HG03103 (cell line): ENCODE measurements around the gene FOXO6.

Experiments
- ATAC-seq: cut with Tn5 transposase; IDR thresholded peaks from one replicate; pipeline ENCODE4 v1.9.1; 2021; ENCODE audit warnings: low read depth; ENCODE audit not compliant: unreplicated experiment

The FOXO6 gene

DNA sequence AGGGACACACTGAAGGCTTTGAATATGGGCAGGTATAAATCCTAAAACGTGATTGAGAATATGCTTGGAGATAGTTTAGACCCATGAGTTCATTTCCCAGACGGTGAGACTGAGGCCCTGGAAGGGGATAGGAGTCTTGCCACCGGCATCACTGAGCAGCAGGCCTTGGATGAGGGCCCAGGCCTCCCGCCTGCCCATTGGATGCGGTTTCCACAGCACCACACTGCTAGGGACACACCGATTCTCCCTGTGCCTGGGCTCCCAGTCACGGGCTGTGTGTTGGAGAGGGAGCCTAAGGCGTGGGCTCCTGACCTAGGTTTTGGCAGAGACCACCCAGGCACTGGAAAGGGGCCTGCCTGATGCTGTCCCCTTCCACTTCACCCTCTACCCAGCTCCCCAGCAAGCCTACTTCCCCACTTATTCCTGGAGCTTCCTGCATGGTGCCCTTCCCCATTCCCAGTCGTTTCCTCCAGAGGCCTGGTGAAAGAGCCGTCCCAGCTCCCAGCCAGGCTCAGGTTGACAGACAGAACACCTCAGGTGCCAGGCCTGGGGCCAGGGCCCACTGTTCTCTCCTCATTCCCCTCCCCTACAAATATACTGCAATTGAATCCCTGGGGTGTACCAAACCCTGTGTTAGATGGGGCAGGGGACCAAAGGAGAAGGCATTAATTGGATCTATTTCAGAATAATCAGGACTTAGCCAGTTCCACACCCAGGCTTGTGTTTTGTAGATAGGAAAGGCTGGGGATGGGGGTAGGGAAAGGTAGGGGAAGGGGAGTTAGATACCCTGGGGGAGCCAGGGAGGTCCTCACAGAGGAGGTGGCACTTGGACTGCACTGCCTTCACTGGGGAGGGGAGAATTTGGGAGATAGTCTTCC is 3.4 kb downstream of the FOXO6 start:
- no peak for ATAC-seq

DNA sequence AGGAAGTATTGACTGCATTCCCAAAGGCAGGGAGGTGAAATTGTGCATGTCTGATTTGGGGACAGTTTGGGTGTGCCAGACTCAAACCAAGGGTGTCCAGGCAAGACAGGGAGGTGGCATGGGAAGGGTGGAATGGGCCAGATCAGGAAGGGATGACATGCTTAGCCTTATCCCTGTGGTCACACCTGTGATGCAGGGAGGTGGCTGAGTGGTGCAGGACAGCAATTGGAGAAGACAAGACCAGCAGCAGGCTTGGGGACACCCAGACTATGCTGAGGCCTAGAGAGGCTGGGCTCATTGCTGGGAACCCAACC is 4.0 kb downstream of the FOXO6 start:
- ATAC-seq = no peak

DNA sequence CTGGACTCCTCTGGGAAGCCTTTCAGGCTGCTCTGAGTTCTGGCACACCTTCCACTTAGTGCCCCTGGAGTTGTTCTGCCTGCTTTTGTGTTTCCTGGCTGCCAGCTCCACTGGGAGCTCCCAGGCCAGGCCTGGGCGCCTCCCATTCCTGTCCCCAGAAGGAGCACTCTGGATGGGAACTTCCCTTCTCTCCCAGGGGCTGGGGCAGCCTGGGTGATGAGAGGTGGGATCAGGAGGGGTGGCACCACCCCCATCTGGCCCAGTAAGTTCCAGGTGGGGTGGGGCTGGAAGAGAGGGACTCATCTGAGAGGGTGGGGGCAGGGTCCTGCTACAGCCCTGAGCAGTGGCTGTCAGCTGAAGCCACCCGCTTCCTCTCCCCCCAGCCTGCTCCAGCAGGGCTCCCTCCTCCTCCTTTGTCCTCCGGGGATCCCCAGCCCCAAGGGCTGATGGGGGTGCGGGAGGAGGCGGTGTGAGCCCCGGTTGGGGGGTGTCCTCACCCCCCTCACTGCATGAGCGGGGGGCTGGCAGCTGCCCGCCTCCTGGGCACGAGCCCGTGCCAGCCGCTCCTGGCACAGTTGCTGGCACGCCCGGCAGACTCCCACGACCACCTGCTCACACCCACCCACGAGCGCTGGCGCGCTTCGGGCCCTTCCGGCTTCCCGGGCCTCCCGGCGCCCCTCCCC is 4.7 kb downstream of the FOXO6 start:
- no peak for ATAC-seq

DNA sequence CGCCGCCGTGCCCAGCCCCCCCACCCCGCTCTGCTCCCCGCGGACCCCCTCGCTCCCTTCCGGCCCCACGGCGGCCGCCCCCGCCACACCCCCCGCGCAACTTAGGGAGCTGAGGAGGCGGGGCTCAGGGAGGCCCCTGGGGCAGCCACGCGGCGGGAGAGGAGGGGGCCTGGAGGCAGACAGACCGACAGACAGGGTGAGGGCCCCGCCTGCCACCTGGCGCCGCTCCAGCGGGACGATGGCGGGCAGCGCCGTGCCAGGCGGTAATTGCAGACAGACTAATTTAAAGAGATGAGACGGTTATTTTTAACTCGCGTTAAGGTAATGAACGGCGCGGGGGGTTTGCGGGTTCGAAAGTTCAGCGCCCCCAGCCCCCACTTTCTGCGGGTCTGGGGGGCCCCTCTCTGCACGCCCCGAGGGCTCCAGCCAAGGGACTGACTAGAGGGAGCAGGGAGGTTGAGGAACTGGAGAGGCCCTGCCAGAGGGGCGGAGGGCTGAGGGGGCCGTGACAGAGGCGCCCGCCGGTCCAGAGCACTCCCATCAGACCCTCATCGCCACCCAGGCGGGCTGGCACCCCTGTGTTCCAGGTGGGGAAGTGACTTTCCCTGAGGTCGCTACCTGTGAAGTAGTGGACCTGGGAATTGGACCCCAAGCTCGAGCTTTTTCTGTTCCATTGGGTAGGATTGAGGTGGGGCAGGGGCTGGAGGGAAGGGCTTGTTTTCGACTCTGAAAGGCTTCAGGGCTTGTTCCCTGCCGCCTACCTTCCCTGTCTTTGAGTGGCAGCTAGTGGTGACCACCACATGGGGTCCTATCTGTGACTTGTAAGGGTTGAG is 5.4 kb downstream of the FOXO6 start:
- ATAC-seq = no peak

DNA sequence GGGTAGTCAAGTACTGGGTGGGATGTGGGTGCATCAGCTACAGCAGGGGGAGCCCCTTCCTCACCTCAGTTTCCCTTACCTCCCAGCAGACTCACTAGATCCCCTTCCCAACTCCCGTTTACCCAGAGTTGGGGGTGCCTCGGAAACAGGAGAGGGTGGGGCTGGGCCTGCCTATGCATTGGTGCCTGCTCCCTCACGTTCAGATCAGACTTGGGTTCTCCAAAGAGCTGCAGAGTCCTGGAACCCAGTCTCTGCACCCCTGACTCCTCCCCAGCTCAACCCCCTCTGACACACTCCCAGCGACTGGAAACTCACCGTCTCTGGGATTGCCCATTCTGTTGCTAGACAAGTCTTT is 6.0 kb downstream of the FOXO6 start:
- ATAC-seq = no peak

DNA sequence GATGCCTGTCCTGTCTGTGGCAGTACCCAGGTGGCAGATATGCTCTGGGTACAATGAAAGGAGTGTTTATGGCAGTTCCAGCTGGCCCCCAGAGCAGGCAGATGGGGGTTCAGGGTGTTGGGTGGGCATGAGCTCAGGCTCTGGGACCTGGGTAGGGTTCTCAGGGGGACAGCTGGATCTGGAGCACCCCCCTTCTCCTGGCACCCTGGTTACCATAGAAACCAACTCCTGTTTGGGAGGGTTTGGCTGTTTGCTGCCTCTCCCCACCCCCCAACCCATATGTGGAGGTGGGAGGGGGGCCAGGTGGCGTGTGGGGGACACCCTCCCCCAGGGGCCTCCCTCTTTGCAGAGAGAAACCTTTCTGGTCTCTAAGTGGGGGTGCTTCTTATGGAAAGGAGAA is 7.1 kb downstream of the FOXO6 start:
- ATAC-seq = no peak

DNA sequence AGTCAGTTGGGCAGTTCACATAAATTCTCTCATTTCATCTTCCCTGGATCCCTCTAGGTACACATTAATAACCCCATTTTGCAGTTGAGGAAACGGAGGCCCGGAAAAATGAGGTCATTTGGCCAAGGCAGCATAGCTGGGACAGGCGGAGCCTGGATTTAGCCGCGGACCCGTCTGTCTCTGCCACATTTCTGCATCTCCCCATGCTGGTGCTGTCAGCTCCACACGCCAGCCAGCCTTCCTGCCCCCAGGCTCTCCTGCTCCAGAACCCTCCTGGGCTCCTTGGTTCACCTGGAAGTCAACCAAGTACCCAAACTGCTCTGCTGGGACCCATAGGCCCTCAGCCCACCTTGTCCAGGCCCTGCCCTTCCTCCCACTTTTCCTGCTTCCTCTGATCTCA is 7.6 kb downstream of the FOXO6 start:
- no peak for ATAC-seq

DNA sequence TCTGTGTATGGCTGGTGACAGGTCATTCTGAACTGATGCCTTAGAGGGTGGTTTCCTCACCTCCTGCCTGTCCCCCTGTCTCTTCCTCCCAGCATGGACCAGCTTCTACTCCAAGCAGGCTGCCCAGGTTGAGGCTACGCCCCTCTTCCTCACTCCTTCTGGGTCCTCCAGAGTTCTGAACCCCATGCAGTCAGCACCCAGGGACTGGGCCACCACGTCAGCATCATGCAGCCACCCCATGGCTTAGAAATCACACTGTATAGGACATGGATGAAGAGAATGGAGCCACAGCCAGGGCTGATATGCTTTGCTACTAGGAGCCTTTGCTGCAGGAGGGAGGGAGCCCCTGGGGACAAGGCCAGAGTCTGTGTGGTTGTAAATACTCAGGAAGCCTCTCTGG is 8.3 kb downstream of the FOXO6 start:
- ATAC-seq = no peak

DNA sequence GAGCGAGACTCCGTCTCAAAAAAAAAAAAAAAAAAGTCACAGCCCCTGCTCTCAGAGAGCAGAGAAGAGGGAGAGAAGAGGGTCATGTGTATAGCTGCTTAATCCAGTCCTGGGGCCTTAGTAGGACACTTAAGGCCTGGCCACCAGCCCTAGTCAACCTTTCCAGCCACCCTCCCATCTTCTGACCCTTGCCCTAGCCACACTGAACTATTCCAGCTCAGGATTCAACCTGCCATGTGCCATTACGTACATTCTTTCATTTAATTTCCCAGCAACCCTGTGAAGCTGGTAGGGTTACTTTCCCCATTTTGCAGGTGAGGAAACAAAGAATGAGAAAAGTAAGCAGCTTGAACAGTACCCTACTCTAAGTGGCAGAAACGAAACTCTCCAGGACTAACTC is 9.0 kb downstream of the FOXO6 start:
- ATAC-seq = no peak

DNA sequence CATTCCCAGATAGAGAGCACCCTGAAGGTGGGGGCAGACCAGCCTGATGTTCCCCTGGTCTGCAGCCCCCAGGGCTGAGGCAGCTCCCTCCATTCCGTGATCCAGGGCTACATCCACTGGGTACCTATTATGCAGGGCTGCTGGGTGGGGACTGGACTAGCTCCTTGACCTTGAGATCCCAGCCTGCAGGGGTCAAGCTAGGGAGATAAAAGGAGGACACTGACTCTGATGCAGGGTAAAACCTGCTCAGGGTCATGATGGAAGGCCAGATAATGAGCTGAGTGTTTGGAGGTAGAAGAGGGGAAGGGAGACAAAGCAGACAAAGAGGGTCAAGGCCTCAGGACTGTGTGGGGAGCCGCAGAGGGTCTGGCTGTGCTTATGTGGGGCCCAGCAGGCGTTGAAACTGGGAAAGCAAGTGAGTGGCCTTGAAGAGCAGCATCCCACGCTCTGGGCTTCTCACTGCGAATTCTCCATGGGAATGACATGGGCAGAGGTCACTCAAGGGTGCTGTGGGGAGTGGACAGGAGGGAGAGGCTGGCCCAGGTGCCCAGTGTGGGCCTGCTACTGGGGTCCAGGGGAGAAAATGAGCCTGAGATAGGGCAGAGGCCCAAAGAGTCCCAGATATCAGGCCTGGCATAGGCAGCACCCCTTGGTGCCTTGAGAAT is 9.7 kb downstream of the FOXO6 start:
- ATAC-seq = no peak

DNA sequence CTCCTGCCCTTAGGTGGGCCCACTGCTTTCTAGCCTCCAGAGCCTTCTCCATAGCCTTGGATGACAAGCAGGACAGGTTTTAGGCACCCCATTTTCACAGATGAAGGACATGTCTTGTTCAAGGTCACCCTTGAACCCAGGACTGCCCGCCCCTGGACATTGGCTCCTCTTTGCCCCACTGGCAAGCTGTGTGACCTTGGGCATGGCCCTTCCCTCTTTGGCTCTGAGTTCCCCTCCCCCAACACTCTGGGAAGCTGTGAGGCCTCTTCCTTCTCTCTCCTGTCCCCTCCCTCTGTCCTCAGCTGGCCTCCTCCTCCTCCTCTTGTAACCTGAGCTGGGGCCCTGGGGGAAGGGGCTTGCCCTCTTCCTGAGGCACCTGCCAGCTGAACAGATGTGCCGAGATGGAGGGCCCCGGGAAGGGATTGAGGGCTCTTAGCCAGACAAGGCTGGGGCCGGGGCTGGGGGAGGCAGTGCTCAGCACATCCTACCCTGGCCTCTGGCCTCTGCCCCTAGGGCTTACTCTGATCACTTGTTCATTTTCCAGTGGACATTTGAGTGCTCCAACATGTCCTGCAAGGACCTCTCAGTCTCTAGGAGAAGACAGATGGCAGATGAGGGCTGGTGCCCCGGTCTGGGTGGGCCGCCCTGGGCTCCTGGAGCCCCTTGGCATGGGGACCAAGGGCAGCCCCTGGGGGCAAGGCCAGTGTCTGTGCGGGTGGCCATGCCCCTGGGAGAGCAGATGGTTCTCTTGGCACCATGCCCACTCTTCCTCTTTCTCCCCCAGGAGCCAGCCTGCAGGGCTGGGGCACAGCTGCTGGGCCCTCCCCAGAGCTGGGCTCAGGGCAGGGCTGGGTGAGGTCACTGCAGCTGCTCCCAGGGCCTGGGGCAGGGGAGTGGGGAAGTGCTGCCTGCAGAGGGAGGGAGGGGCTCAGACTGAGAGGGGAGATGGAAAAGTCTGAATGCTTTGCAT is 10.7 kb downstream of the FOXO6 start:
- ATAC-seq = no peak

DNA sequence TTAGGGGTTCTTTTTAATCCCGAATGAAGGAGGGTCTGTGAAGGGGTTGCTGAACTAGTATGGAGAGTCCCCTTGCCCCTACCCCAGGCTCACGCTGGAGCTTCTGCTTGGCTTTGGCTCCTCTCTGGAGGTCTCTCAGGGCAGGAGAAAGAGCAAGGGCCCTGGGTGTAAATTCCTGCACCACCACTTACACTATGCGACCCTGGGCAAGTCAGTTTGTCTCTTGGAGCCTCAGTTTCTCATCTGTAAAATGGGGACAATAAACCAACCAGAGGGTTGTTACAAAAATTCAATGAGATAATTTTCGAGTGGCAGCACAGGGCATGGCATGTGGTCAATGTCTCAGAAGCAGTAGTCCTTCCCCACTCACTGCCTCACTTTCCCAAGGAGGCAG is 11.4 kb downstream of the FOXO6 start:
- ATAC-seq = no peak

DNA sequence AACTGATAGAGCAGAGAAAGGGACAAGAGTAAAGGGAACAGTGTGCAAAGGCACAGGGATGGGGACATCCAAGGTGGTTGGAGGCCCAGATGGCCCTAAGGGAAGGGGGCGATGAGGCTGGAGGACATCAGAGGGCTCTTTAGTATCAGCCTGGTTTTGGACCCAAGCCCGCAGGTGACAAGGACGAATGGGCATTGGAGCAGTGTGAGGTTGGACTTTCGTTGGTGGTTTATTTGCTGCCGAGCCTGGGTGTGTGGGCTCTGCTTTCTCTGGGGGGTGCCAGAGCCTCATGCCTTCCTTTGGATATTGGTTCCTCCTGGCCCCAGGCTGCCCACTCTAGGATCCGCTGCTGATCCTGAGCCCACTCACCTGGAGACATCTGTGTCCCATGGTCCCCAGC is 12.1 kb downstream of the FOXO6 start:
- ATAC-seq = no peak

DNA sequence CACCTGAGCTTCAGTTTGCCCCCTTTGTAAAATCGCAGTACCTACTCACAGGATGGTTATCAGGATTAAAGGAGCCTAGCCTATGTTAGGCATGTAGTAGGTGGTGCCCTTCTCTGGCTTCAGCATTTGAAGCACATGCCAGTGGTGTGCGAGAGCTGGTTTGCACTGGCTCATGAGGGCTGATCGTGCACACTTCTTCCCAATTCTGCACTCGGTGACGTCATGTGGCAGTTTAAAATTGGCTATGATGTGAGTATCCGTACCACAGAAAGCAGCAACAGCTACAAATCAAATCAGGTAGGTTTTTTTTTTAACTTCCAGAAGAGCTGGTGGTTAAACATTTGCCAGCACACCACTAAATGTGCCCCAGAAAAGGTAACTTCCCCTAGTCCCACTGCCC is 13.5 kb downstream of the FOXO6 start:
- no peak for ATAC-seq

DNA sequence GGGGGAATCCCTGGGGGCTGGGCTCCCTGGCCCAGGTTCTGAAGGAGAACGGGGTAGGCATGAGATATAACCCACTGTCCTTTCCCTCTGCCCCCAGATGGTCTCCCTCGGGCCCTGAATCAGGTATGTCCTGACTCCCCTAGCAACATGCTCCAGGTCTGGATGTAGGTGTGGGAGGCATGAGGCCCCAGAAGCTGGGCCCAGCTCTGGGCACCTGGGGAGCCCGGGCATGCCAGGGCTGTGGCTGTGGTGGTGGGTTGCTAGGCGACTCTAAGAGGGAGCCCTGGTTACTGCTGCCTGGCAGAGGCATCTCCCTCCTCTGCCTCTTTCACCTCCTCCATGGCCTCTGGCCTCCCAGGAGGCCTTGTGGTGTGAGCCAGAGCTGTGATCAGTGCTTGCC is 16.2 kb downstream of the FOXO6 start:
- no peak for ATAC-seq

DNA sequence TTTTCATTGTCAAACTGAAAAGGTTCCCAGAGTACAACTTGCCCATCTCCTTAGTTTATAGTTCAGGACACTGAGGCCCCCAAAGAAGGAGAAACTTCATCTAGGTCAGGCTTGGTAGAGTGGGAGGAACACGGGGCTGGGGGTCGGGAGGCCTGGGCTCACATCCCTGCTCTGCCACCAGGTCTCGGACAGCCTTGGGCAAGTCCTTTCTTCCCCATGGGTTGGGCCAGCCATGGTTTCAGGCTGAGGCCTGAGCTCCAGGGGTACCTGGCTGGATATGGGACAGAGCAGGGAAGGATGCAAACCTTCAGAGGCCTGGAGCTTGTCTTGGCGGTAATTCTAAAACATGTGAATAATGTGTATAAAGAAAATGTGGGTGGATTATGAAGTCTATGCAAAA is 17.0 kb downstream of the FOXO6 start:
- no peak for ATAC-seq

DNA sequence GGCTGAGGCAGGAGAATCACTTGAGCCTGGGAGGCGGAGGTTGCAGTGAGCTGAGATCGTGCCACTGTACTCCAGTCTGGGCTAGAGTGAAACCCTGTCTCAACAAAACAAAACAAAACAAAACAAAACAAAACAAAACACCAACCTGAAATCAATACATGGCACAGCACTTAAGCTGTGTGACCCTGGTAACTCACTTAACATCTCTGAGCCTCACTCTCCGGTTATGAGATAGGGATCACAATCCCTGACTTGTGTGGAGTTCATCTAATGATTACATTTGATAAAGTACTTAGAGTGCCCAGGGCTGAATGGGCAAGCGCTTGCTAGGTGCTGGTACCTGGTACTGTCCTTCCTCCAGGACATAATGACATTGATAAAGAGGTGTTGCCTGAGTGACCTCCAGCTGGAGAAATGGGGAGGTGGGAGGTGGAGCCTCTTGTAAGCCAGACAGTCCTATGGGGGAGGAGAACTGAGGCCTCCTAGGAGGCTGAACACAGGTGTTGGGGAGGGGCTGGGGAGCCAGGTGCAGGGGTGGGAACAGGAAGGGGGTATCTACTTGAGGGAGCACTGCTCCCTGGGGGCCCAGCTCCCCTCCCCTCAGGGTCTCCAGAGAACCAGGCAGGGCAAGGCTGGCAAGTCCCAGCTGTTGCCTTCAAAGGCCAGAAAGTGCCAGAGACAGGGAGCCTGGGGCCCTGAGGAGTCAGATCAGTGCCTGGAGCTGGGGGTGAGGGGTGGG is 17.9 kb downstream of the FOXO6 start:
- ATAC-seq = no peak

DNA sequence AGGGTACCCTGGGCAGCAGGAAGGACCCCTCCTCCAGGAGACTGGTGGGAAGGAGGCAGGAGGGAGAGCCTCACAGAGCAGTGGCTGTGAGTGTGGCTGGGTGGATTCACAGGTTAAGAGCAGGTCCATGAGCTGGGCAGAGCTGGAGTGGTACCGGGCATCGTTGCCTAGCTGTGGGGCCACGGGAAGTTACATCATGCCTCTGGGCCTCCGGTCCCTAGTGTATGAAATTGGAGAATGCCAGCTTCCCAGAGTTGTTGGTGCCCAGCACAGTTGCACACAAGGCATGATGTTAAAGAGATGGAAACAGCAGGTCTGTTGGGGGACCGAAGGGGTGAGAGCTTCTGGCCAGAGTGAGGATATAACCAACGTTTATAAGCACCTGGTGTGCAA is 18.5 kb downstream of the FOXO6 start:
- ATAC-seq = no peak

DNA sequence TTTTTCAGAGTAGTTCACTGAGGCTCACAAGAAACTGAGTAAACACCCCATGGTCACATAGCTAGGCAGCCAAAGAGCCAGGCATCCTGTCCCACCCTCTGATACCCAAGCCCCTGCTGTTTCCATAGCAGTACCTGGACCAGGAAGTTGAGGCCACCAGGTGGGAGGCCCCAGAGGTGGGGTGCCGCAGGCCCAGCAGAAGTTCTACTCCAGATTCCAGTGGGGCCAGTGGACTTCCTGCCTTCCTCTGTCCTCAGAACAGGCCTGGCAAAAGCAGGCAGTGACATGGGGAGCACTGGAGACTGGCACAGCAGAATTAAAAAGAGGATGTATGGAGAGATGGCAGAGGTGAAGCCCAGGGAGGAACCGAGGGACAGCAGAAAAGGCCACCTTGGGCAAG is 19.0 kb downstream of the FOXO6 start:
- ATAC-seq = no peak
